Measurements from ENCODE around the gene TEKT4. TPM values are rescaled to one million over a fixed set of nuclear protein-coding genes. Genes with fewer than 3 reads are reported as not detected.
A peak's percentile ranks its signal among the peaks of the same experiment; 100 is the strongest.

Gene TEKT4
- total RNA-seq, 1 donor from 2014 or later: 3.4 TPM

- Histone ChIP-seq H3K27ac (no peak overlapping the region), H3K36me3 (no peaks in the 10 kb centered on the region), H3K4me1 (no peaks in the 10 kb centered on the region), H3K27me3 (ENCODE audit: low read depth) (peaks cover 38% of the 10 kb centered on the region), H3K4me3 (no peak overlapping the region), H3K9me3 (no peaks in the 10 kb centered on the region)
- DNase-seq: peak; percentile 34
- TF ChIP-seq CTCF (IDR thresholded peaks at IDR 0.05): no peak
- ATAC-seq: peak in 1 of 2 donors; percentile 46
- intact Hi-C loops (cut with DNase I): no loop called here
Observed at GRCh38 chr2:94873362-94874276, 2.4 kb downstream of the TEKT4 start.

GRCh38 chr2:94874277-94874997 lies 3.2 kb downstream of the TEKT4 start:
- peak; percentile 66 for TF ChIP-seq CTCF (IDR thresholded peaks at IDR 0.05)
- no peak overlapping the region for H3K27ac ChIP-seq
- H3K9me3 ChIP-seq: no peaks in the 10 kb centered on the region
- DNase-seq (peak; percentile 67), ATAC-seq (peak; percentile 89 to 92)
- no peaks in the 10 kb centered on the region for H3K4me1 ChIP-seq
- H3K4me3 ChIP-seq: no peak overlapping the region
- intact Hi-C loops (cut with DNase I): no loop called here
- H3K27me3 ChIP-seq (ENCODE audit: low read depth): peaks cover 38% of the 10 kb centered on the region
- no peaks in the 10 kb centered on the region for H3K36me3 ChIP-seq

GRCh38 chr2:94875064-94875819 lies 4.0 kb downstream of the TEKT4 start:
- Histone ChIP-seq H3K27ac (no peak overlapping the region), H3K4me3 (no peak overlapping the region), H3K4me1 (no peaks in the 10 kb centered on the region), H3K27me3 (ENCODE audit: low read depth) (peaks cover 38% of the 10 kb centered on the region), H3K9me3 (no peaks in the 10 kb centered on the region), H3K36me3 (no peaks in the 10 kb centered on the region)
- ATAC-seq: no peak
- TF ChIP-seq CTCF (IDR thresholded peaks at IDR 0.05): no peak
- intact Hi-C loops (cut with DNase I): no loop called here
- DNase-seq: peak; percentile 43

GRCh38 chr2:94875820-94876522 lies 4.7 kb downstream of the TEKT4 start:
- H3K27ac ChIP-seq: no peak overlapping the region
- TF ChIP-seq CTCF (IDR thresholded peaks at IDR 0.05): no peak
- DNase-seq (no peak), ATAC-seq (no peak)
- no peaks in the 10 kb centered on the region for H3K36me3 ChIP-seq
- intact Hi-C loops (cut with DNase I): no loop called here
- H3K4me3 ChIP-seq: no peak overlapping the region
- no peaks in the 10 kb centered on the region for H3K9me3 ChIP-seq
- peaks cover 32% of the 10 kb centered on the region for H3K27me3 ChIP-seq (ENCODE audit: low read depth)
- no peaks in the 10 kb centered on the region for H3K4me1 ChIP-seq

DNA sequence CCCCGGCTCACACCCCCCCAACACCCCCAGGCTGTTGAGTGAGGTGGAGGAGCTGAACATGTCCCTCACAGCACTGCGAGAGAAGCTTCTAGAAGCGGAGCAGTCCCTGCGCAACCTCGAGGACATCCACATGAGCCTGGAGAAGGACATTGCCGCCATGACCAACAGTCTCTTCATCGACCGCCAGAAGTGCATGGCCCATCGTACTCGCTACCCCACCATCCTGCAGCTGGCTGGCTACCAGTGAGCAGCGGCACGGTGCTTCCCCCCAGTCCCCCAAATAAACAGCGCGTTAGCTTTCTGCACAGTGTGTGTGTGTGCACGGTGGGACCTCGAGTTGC lies 5.3 kb downstream of the TEKT4 start:
- peaks cover 26% of the 10 kb centered on the region for H3K27me3 ChIP-seq (ENCODE audit: low read depth)
- no peak for TF ChIP-seq CTCF (IDR thresholded peaks at IDR 0.05)
- H3K4me3 ChIP-seq: no peak overlapping the region
- H3K4me1 ChIP-seq: no peaks in the 10 kb centered on the region
- H3K27ac ChIP-seq: no peak overlapping the region
- H3K9me3 ChIP-seq: no peaks in the 10 kb centered on the region
- intact Hi-C loops (cut with DNase I): no loop called here
- no peaks in the 10 kb centered on the region for H3K36me3 ChIP-seq
- ATAC-seq (no peak), DNase-seq (no peak)

Measured in lower lobe of right lung (tissue), 2 donors.